ENCODE measurements around the gene FAM181B. TPM values are rescaled to one million over a fixed set of nuclear protein-coding genes. Genes with fewer than 3 reads are reported as not detected.

FAM181B gene
- total and polyA plus RNA-seq, 3 donors from 2014 or later = 0.45 to 1.2 (median 1.1) TPM

DNA sequence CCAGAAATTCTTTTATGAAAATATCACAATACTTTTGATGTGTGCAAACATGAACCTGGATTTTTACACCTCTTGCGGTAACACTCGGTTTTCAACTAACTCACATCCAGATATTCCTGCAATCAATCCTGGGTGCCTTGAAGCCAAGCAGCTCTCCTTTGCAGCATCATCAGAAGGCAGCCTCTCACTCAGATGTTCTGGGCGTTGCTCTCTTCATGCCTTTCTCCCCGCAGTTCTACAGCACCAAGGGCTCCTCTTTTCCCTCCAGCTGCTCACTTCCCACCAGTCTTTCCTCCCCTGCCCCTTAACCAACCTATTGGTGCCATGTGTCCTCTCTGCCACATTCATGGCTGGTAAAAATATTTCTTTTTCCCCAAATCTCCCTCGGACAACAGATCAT is 2.9 kb downstream of the FAM181B start:
- no peak for TF ChIP-seq POLR2A (IDR thresholded peaks at IDR 0.05)
- TF ChIP-seq, protein P1, sequence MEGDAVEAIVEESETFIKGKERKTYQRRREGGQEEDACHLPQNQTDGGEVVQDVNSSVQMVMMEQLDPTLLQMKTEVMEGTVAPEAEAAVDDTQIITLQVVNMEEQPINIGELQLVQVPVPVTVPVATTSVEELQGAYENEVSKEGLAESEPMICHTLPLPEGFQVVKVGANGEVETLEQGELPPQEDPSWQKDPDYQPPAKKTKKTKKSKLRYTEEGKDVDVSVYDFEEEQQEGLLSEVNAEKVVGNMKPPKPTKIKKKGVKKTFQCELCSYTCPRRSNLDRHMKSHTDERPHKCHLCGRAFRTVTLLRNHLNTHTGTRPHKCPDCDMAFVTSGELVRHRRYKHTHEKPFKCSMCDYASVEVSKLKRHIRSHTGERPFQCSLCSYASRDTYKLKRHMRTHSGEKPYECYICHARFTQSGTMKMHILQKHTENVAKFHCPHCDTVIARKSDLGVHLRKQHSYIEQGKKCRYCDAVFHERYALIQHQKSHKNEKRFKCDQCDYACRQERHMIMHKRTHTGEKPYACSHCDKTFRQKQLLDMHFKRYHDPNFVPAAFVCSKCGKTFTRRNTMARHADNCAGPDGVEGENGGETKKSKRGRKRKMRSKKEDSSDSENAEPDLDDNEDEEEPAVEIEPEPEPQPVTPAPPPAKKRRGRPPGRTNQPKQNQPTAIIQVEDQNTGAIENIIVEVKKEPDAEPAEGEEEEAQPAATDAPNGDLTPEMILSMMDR (IDR thresholded peaks at IDR 0.05) = no peak
- Histone ChIP-seq H3K27ac (no peak overlapping the region), H3K9me3 (no peaks in the 10 kb centered on the region), H3K4me3 (no peak overlapping the region), H3K36me3 (ENCODE audit: low read depth, missing control alignments) (no peaks in the 10 kb centered on the region), H3K4me1 (no peaks in the 10 kb centered on the region), H3K27me3 (no peaks in the 10 kb centered on the region)
- DNase-seq = no peak
- intact Hi-C loops (cut with DNase I; ENCODE audit: low total_unique reads) = no loop called here
- 51 to 58% methylated on average over 5 of the region's 5 CpGs for WGBS, 2 donors

DNA sequence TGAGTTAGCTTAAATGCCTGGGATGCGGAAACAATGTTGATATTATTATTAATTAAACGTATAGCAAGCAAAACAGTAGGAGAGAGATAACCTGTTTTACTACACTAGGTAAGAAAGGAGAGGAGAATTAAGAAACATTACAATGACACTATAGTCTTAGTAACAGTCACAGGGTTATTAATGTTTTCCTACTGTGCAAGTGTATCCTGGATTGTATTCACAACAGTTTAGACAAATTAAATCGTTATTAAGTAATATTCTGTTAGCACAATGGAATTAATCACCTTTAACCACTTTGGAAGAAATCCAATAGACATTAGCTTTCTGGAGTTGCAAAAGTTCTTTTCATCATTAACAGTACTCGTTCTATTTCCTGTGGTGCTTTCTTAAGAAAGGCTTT is 3.4 kb downstream of the FAM181B start:
- Histone ChIP-seq H3K9me3 (no peaks in the 10 kb centered on the region), H3K4me1 (no peaks in the 10 kb centered on the region), H3K27ac (no peak overlapping the region), H3K36me3 (ENCODE audit: low read depth, missing control alignments) (no peaks in the 10 kb centered on the region), H3K27me3 (no peaks in the 10 kb centered on the region), H3K4me3 (no peak overlapping the region)
- no peak for DNase-seq
- 57 to 60% methylated on average over 4 of the region's 4 CpGs for WGBS, 2 donors
- TF ChIP-seq, protein P1 (IDR thresholded peaks at IDR 0.05) = no peak
- no peak for TF ChIP-seq POLR2A (IDR thresholded peaks at IDR 0.05)
- intact Hi-C loops (cut with DNase I; ENCODE audit: low total_unique reads) = no loop called here

DNA sequence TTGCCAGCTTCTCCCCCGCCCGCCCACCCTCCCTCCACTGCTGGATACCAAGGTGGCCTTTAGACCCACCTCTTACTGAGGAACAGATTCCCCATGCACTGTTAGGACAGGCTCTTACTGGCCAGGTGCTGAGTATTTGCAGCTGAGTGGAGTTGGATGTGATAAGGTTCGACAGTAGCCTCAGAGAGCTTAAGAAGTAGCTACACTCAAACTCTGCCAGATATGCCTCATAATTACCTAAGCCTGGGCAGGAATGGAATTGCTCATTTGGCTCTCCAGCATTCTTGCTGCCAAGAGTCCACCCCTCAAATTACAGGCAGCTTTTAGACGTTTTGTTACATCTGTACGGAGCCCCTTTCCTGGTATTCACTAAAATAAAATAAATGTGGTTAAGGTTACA is 9.6 kb downstream of the FAM181B start:
- no peak for DNase-seq
- no peaks in the 10 kb centered on the region for H3K36me3 ChIP-seq (ENCODE audit: low read depth, missing control alignments)
- H3K27ac ChIP-seq = no peak overlapping the region
- intact Hi-C loops (cut with DNase I; ENCODE audit: low total_unique reads) = no loop called here
- no peaks in the 10 kb centered on the region for H3K4me1 ChIP-seq
- no peaks in the 10 kb centered on the region for H3K27me3 ChIP-seq
- no peak overlapping the region for H3K4me3 ChIP-seq
- no peaks in the 10 kb centered on the region for H3K9me3 ChIP-seq
- TF ChIP-seq, protein P1 (IDR thresholded peaks at IDR 0.05) = no peak
- no peak for TF ChIP-seq POLR2A (IDR thresholded peaks at IDR 0.05)
- WGBS, 2 donors = 52 to 69% methylated on average over 5 of the region's 5 CpGs

DNA sequence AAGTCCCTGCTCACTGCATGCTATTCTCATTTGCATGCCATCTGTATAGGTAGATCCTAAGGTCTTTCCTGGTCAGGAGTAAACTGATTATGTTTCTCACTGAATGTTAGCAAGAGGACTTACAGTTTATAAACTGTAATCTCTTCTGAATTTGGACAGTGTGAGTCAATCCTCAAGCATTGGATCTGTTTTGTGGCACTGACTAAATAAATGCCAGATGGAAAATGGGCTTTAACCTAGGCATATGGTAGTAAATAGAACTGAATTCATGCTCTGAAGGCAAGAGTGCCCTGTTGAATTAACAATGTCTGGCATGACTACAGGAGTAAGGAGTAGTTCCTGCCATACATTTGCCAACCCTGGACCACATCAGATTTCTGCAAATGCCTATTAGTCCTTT is 11.4 kb downstream of the FAM181B start:
- Histone ChIP-seq H3K27me3 (no peaks in the 10 kb centered on the region), H3K9me3 (no peaks in the 10 kb centered on the region), H3K4me1 (no peaks in the 10 kb centered on the region), H3K36me3 (ENCODE audit: low read depth, missing control alignments) (no peaks in the 10 kb centered on the region), H3K4me3 (no peak overlapping the region), H3K27ac (no peak overlapping the region)
- intact Hi-C loops (cut with DNase I; ENCODE audit: low total_unique reads) = no loop called here
- no peak for DNase-seq
- TF ChIP-seq POLR2A (IDR thresholded peaks at IDR 0.05) = no peak
- TF ChIP-seq, protein P1 (IDR thresholded peaks at IDR 0.05) = no peak

- intact Hi-C loops (cut with DNase I; ENCODE audit: low total_unique reads) = no loop called here
- Histone ChIP-seq H3K27me3 (no peaks in the 10 kb centered on the region), H3K36me3 (ENCODE audit: low read depth, missing control alignments) (no peaks in the 10 kb centered on the region), H3K9me3 (no peaks in the 10 kb centered on the region), H3K27ac (no peak overlapping the region), H3K4me1 (no peaks in the 10 kb centered on the region), H3K4me3 (no peak overlapping the region)
- TF ChIP-seq, protein P1 (IDR thresholded peaks at IDR 0.05) = no peak
- no peak for TF ChIP-seq POLR2A (IDR thresholded peaks at IDR 0.05)
- DNase-seq = no peak
- 78 to 85% methylated on average over 12 to 15 of the region's 15 CpGs for WGBS, 2 donors
Observed at GRCh38 chr11:82720267-82721065, 13.2 kb downstream of the FAM181B start.
